HepG2 (cell line): ENCODE results near the gene RPL23. TPM values are rescaled to one million over a fixed set of nuclear protein-coding genes. Genes with fewer than 3 reads are reported as not detected.

Experiments used
- IRX3 ChIP-seq: sonication (generic); formaldehyde crosslinking; IDR thresholded peaks from 2 replicates; pipeline ENCODE4 v1.8.1; 2023; ENCODE audit warnings: mild to moderate bottlenecking, low read depth, missing genetic modification reagents, borderline replicate concordance
- PRPF4 ChIP-seq: fragments of 200-400 bp; formaldehyde crosslinking; IDR thresholded peaks from 2 replicates; pipeline ENCODE4 v1.6.1; 2016; ENCODE audit warnings: low read length, low read depth; ENCODE audit not compliant: poor library complexity, severe bottlenecking
- RBM22 ChIP-seq: fragments of 200-400 bp; formaldehyde crosslinking; optimal IDR thresholded peaks from 2 replicates; pipeline ENCODE3; 2017; ENCODE audit warnings: mild to moderate bottlenecking, low read length, moderate library complexity
- SUZ12 ChIP-seq: fragments of 150-350 bp; IDR thresholded peaks from 2 replicates; pipeline ENCODE4 v1.6.1; 2014; ENCODE audit warnings: low read depth, low read length
- TOPORS ChIP-seq: sonication (generic); formaldehyde crosslinking; IDR thresholded peaks from 2 replicates; pipeline ENCODE4 v1.8.0; 2023; ENCODE audit warnings: mild to moderate bottlenecking, missing genetic modification reagents
- ZC3H4 ChIP-seq: sonication (generic); formaldehyde crosslinking; IDR thresholded peaks from 2 replicates; pipeline ENCODE4 v1.4.0; 2020; ENCODE audit warnings: missing genetic modification reagents, borderline replicate concordance
- ZNF317 ChIP-seq: sonication (generic); formaldehyde crosslinking; IDR thresholded peaks from 2 replicates; pipeline ENCODE4 v1.5.0; 2020; ENCODE audit warnings: mild to moderate bottlenecking, missing genetic modification reagents
- ZNF33B ChIP-seq: sonication (generic); formaldehyde crosslinking; IDR thresholded peaks from 2 replicates; pipeline ENCODE4 v1.5.1; 2020; ENCODE audit warnings: mild to moderate bottlenecking, missing genetic modification reagents
- ZNF460 ChIP-seq: sonication (generic); formaldehyde crosslinking; IDR thresholded peaks from 2 replicates; pipeline ENCODE4 v1.5.1; 2020; ENCODE audit warnings: missing genetic modification reagents, mild to moderate bottlenecking, borderline replicate concordance
- ZNF572 ChIP-seq: sonication (generic); formaldehyde crosslinking; IDR thresholded peaks from 2 replicates; pipeline ENCODE4 v1.5.1; 2020; ENCODE audit warnings: mild to moderate bottlenecking, missing genetic modification reagents
- polyA plus RNA-seq, 8 experiments: library from polyadenylated mRNA; depleted of rRNA in 3 of 8; stranded (reverse) in 7 of 8; unstranded in 1 of 8; fragments of >200 nt; fragmentation: Illumina TruSeq in 4 of 8; extraction: Trizol in 4 of 8; gene quantifications; 2 replicates each; pipeline versions ENCODE4 v1.2.1 to v1.2.3, GENCODE V29; 2011 to 2016; ENCODE audit warnings: low read depth in 4 of 8, missing spikeins in 1 of 8, mixed read lengths in 1 of 8; ENCODE audit not compliant: insufficient read depth in 1 of 8
- total RNA-seq, 5 experiments: library from RNA; depleted of rRNA; stranded (reverse); fragments of >200 nt; fragmentation: Illumina TruSeq; extraction: Trizol; gene quantifications; 2 replicates each; pipeline ENCODE4 v1.2.3, GENCODE V29; 2016; ENCODE audit warnings: low read depth in 1 of 5
- TF ChIP-seq, protein P1 (sequence below): sonication (generic); formaldehyde crosslinking; IDR thresholded peaks from one replicate; pipeline ENCODE4 v1.5.1; 2020; ENCODE audit warnings: mild to moderate bottlenecking, missing genetic modification reagents; ENCODE audit errors: not compliant biosample characterization
- TF ChIP-seq, protein P2 (sequence below): sonication (generic); formaldehyde crosslinking; IDR thresholded peaks from 2 replicates; pipeline ENCODE4 v1.5.0; 2020; ENCODE audit warnings: missing genetic modification reagents, mild to moderate bottlenecking, borderline replicate concordance
- TF ChIP-seq, protein P3 (sequence below): sonication (generic); formaldehyde crosslinking; IDR thresholded peaks from 2 replicates; pipeline ENCODE4 v1.4.0; 2020; ENCODE audit warnings: missing genetic modification reagents

RPL23 gene
- total and polyA plus RNA-seq, 2 of the 13 experiments (the other 11 are each of a cell fraction or from before 2014, with no cell fraction given): 2,790 to 4,860 TPM

DNA sequence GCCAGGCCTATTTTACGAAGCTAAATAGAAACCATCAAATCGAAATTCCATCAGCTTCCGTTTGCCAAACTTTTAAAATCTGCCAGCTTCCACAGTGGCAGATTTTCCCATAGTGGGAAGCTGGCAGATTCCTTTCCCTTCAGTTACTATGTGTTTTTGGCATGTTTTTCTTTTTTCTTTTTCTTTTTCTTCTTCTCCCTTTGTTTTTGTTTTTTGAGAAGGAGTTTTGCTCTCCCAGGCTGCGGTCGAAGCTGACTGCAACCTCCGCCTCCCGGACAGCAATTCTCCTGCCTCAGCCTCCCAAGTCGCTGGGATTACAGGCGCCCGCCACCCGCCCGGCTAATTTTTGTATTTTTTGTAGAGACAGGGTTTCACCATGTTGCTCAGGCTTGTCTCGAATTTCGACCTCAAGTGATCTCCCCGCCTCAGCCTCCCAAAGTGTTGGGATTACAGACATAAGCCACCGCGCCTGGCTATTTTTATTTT, 27.7 kb downstream of the RPL23 start (continued):
- TF ChIP-seq, protein P1, sequence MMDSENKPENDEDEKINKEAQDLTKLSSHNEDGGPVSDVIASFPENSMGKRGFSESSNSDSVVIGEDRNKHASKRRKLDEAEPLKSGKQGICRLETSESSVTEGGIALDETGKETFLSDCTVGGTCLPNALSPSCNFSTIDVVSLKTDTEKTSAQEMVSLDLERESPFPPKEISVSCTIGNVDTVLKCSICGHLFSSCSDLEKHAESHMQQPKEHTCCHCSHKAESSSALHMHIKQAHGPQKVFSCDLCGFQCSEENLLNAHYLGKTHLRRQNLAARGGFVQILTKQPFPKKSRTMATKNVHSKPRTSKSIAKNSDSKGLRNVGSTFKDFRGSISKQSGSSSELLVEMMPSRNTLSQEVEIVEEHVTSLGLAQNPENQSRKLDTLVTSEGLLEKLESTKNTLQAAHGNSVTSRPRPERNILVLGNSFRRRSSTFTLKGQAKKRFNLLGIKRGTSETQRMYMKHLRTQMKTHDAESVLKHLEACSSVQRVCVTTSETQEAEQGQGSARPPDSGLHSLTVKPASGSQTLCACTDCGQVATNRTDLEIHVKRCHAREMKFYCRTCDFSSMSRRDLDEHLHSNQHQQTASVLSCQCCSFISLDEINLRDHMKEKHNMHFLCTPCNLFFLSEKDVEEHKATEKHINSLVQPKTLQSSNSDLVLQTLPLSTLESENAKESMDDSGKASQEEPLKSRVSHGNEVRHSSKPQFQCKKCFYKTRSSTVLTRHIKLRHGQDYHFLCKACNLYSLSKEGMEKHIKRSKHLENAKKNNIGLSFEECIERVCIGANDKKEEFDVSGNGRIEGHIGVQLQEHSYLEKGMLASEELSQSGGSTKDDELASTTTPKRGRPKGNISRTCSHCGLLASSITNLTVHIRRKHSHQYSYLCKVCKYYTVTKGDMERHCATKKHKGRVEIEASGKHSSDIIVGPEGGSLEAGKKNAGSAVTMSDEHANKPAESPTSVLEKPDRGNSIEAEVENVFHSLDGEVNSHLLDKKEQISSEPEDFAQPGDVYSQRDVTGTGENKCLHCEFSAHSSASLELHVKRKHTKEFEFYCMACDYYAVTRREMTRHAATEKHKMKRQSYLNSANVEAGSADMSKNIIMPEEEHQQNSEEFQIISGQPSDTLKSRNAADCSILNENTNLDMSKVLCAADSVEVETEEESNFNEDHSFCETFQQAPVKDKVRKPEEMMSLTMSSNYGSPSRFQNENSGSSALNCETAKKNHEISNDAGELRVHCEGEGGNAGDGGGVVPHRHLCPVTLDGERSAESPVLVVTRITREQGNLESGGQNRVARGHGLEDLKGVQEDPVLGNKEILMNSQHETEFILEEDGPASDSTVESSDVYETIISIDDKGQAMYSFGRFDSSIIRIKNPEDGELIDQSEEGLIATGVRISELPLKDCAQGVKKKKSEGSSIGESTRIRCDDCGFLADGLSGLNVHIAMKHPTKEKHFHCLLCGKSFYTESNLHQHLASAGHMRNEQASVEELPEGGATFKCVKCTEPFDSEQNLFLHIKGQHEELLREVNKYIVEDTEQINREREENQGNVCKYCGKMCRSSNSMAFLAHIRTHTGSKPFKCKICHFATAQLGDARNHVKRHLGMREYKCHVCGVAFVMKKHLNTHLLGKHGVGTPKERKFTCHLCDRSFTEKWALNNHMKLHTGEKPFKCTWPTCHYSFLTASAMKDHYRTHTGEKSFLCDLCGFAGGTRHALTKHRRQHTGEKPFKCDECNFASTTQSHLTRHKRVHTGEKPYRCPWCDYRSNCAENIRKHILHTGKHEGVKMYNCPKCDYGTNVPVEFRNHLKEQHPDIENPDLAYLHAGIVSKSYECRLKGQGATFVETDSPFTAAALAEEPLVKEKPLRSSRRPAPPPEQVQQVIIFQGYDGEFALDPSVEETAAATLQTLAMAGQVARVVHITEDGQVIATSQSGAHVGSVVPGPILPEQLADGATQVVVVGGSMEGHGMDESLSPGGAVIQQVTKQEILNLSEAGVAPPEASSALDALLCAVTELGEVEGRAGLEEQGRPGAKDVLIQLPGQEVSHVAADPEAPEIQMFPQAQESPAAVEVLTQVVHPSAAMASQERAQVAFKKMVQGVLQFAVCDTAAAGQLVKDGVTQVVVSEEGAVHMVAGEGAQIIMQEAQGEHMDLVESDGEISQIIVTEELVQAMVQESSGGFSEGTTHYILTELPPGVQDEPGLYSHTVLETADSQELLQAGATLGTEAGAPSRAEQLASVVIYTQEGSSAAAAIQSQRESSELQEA: peak; percentile 1
- TF ChIP-seq PRPF4 (peak; percentile 86), IRX3 (CRISPR knock-in tag) (no peak), ZNF572 (CRISPR knock-in tag) (no peak), RBM22 (no peak), TOPORS (no peak; the same call in 1 of the 2 replicates), ZNF317 (CRISPR knock-in tag) (no peak), ZC3H4 (CRISPR knock-in tag) (peak; percentile 56; the same call in 1 of the 2 replicates), ZNF33B (CRISPR knock-in tag) (0 out of 2 replicates have a peak, but pooled peaks have one; percentile 2), SUZ12 (no peak), ZNF460 (0 out of 2 replicates have a peak, but pooled peaks have one; percentile 2)
- TF ChIP-seq, protein P2, sequence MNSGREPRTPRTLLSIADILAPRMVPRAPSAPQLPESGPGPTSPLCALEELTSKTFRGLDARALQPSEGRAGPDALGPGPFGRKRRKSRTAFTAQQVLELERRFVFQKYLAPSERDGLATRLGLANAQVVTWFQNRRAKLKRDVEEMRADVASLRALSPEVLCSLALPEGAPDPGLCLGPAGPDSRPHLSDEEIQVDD (CRISPR knock-in tag): no peak
- TF ChIP-seq, protein P3, sequence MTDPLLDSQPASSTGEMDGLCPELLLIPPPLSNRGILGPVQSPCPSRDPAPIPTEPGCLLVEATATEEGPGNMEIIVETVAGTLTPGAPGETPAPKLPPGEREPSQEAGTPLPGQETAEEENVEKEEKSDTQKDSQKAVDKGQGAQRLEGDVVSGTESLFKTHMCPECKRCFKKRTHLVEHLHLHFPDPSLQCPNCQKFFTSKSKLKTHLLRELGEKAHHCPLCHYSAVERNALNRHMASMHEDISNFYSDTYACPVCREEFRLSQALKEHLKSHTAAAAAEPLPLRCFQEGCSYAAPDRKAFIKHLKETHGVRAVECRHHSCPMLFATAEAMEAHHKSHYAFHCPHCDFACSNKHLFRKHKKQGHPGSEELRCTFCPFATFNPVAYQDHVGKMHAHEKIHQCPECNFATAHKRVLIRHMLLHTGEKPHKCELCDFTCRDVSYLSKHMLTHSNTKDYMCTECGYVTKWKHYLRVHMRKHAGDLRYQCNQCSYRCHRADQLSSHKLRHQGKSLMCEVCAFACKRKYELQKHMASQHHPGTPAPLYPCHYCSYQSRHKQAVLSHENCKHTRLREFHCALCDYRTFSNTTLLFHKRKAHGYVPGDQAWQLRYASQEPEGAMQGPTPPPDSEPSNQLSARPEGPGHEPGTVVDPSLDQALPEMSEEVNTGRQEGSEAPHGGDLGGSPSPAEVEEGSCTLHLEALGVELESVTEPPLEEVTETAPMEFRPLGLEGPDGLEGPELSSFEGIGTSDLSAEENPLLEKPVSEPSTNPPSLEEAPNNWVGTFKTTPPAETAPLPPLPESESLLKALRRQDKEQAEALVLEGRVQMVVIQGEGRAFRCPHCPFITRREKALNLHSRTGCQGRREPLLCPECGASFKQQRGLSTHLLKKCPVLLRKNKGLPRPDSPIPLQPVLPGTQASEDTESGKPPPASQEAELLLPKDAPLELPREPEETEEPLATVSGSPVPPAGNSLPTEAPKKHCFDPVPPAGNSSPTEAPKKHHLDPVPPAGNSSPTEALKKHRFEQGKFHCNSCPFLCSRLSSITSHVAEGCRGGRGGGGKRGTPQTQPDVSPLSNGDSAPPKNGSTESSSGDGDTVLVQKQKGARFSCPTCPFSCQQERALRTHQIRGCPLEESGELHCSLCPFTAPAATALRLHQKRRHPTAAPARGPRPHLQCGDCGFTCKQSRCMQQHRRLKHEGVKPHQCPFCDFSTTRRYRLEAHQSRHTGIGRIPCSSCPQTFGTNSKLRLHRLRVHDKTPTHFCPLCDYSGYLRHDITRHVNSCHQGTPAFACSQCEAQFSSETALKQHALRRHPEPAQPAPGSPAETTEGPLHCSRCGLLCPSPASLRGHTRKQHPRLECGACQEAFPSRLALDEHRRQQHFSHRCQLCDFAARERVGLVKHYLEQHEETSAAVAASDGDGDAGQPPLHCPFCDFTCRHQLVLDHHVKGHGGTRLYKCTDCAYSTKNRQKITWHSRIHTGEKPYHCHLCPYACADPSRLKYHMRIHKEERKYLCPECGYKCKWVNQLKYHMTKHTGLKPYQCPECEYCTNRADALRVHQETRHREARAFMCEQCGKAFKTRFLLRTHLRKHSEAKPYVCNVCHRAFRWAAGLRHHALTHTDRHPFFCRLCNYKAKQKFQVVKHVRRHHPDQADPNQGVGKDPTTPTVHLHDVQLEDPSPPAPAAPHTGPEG (CRISPR knock-in tag): 0 out of 2 replicates have a peak, but pooled peaks have one; percentile 38
